Fibroblast of lung (primary cell): Measurements from ENCODE around the gene SLC18A3. TPM values are rescaled to one million over a fixed set of nuclear protein-coding genes. Genes with fewer than 3 reads are reported as not detected.

Experiments
- DNase-seq, 2 donors: peaks; one replicate each; pipeline versions ENCODE4 v3.0.0 to v3.0.0-alpha.2; 2010; ENCODE audit warnings: low read depth in 2 of 2
- H2AFZ ChIP-seq: 2 replicates; pipeline ENCODE4 v1.5.1; 2012; ENCODE audit warnings: low read length, control low read depth, inconsistent platforms
- H3K27ac ChIP-seq: 2 replicates; pipeline ENCODE4 v1.5.1; 2011; ENCODE audit warnings: low read length, control low read depth; ENCODE audit not compliant: insufficient read depth
- H3K27me3 ChIP-seq: 2 replicates; pipeline ENCODE4 v1.5.1; 2011; ENCODE audit warnings: mild to moderate bottlenecking, low read length; ENCODE audit not compliant: control insufficient read depth, insufficient read depth
- H3K36me3 ChIP-seq: 2 replicates; pipeline ENCODE4 v1.5.1; 2011; ENCODE audit warnings: low read length; ENCODE audit not compliant: control insufficient read depth, insufficient read depth
- H3K4me1 ChIP-seq: 2 replicates; pipeline ENCODE4 v1.5.1; 2011; ENCODE audit warnings: low read length; ENCODE audit not compliant: control insufficient read depth, insufficient read depth; ENCODE audit errors: extremely low read depth
- H3K4me2 ChIP-seq: 2 replicates; pipeline ENCODE4 v1.5.1; 2011; ENCODE audit warnings: low read length, control low read depth; ENCODE audit not compliant: insufficient read depth; ENCODE audit errors: extremely low read depth
- H3K4me3 ChIP-seq, 4 experiments: fragments of 200-600 bp in 1 of 4; sonication (generic) in 1 of 4; replicated peaks in 1 of 4; 2 replicates each; pipeline ENCODE4 v1.5.1; 2011 to 2016; ENCODE audit warnings: low read length in 4 of 4, low read depth in 3 of 4, mild to moderate bottlenecking in 3 of 4, control low read depth in 2 of 4, inconsistent platforms in 1 of 4, mixed read lengths in 1 of 4; ENCODE audit not compliant: insufficient read depth in 1 of 4; ENCODE audit errors: control extremely low read depth in 1 of 4
- H3K79me2 ChIP-seq: 2 replicates; pipeline ENCODE4 v1.5.1; 2012; ENCODE audit warnings: mild to moderate bottlenecking, low read length, inconsistent platforms; ENCODE audit not compliant: control insufficient read depth, insufficient read depth
- H3K9ac ChIP-seq: 2 replicates; pipeline ENCODE4 v1.5.1; 2011; ENCODE audit warnings: mild to moderate bottlenecking, low read length, control low read depth; ENCODE audit not compliant: insufficient read depth
- H3K9me3 ChIP-seq: 2 replicates; pipeline ENCODE4 v1.5.1; 2012; ENCODE audit warnings: low read depth, low read length; ENCODE audit not compliant: control insufficient read depth, insufficient read depth
- H4K20me1 ChIP-seq: 2 replicates; pipeline ENCODE4 v1.5.1; 2011; ENCODE audit warnings: low read length; ENCODE audit not compliant: control insufficient read depth, insufficient read depth; ENCODE audit errors: extremely low read depth
- EZH2 ChIP-seq: IDR thresholded peaks from 2 replicates; pipeline ENCODE4 v1.5.1; 2012; ENCODE audit warnings: low read length, control low read depth, mild to moderate bottlenecking; ENCODE audit errors: missing control alignments
- polyA plus RNA-seq, 2 donors: library from polyadenylated mRNA; depleted of rRNA in 1 of 2; stranded (reverse) in 1 of 2; unstranded in 1 of 2; fragments of >200 nt; gene quantifications; 2 replicates each; pipeline ENCODE4 v1.2.1, GENCODE V29; 2011 to 2012; ENCODE audit warnings: missing spikeins in 1 of 2
- total RNA-seq: library from RNA; depleted of rRNA; stranded (reverse); fragments of >200 nt; gene quantifications from 2 replicates; pipeline ENCODE4 v1.2.1, GENCODE V29; 2014
- TF ChIP-seq, protein P1 (sequence below), 2 donors: IDR thresholded peaks in 1 of 2; conservative IDR thresholded peaks in 1 of 2; 1 replicate in 1 of 2; 2 replicates in 1 of 2; pipeline ENCODE4 v1.5.1; 2011 to 2012; ENCODE audit warnings: low read length in 2 of 2, control low read depth in 1 of 2, inconsistent platforms in 1 of 2, low read depth in 1 of 2, mild to moderate bottlenecking in 1 of 2

SLC18A3 gene
- total and polyA plus RNA-seq, 2 donors (not counting 1 experiment from before 2014, with no cell fraction given), result not detected

DNA sequence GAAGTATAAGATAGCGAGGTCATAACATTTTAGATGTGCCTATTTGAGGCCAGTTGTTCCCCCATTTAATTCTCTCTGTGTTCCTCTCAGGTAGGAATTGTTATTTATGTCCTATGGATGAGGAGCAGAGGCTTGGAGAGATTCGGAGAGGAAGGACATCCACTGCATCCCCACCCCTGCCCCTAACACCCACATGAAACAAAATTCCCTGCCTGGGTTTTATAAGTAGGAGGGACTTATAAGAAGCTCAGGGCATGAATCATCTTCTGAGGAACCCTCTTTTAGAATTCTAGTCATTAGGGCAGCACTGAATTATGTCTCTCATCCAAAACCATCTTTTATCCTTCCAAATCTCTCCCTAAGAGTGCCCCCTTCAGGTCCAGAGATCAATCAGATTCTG is 8.7 kb downstream of the SLC18A3 start:
- TF ChIP-seq, protein P1, sequence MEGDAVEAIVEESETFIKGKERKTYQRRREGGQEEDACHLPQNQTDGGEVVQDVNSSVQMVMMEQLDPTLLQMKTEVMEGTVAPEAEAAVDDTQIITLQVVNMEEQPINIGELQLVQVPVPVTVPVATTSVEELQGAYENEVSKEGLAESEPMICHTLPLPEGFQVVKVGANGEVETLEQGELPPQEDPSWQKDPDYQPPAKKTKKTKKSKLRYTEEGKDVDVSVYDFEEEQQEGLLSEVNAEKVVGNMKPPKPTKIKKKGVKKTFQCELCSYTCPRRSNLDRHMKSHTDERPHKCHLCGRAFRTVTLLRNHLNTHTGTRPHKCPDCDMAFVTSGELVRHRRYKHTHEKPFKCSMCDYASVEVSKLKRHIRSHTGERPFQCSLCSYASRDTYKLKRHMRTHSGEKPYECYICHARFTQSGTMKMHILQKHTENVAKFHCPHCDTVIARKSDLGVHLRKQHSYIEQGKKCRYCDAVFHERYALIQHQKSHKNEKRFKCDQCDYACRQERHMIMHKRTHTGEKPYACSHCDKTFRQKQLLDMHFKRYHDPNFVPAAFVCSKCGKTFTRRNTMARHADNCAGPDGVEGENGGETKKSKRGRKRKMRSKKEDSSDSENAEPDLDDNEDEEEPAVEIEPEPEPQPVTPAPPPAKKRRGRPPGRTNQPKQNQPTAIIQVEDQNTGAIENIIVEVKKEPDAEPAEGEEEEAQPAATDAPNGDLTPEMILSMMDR (conservative IDR thresholded peaks at IDR 0.05 in 1 of 2, IDR thresholded peaks at IDR 0.05 in 1 of 2; ENCODE audit: low read depth in 1 of 2, low read length in 2 of 2), result no peak
- no peak for TF ChIP-seq EZH2
- Histone ChIP-seq H3K36me3 (no peaks in the 10 kb centered on the region), H4K20me1 (no peaks in the 10 kb centered on the region), H3K4me1 (no peaks in the 10 kb centered on the region), H3K9me3 (no peaks in the 10 kb centered on the region), H3K27me3 (peaks cover 19% of the 10 kb centered on the region), H3K4me2 (no peak overlapping the region), H3K27ac (no peak overlapping the region), H3K79me2 (no peaks in the 10 kb centered on the region), H2AFZ (no peak overlapping the region), H3K9ac (no peak overlapping the region), H3K4me3 (no peak overlapping the region)
- DNase-seq, result no peak

DNA sequence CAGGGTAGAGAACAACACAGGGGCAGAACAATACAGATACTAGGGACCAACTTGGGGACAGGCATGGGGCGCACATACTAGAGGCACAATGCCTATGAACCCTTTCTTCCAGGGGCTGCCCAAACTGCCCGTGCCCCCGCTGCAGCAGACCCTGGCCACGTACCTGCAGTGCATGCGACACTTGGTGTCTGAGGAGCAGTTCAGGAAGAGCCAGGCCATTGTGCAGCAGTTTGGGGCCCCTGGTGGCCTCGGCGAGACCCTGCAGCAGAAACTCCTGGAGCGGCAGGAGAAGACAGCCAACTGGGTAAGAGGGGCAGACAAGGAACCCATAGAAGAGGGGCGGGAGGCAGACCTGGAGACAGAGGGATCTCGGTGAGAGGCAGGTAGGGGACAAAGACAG is 9.5 kb downstream of the SLC18A3 start:
- Histone ChIP-seq H3K27ac (no peak overlapping the region), H4K20me1 (no peaks in the 10 kb centered on the region), H3K4me1 (no peaks in the 10 kb centered on the region), H3K36me3 (no peaks in the 10 kb centered on the region), H3K9me3 (no peaks in the 10 kb centered on the region), H3K27me3 (peaks cover 16% of the 10 kb centered on the region), H2AFZ (no peak overlapping the region), H3K9ac (no peak overlapping the region), H3K4me2 (no peak overlapping the region), H3K4me3 (no peak overlapping the region), H3K79me2 (no peaks in the 10 kb centered on the region)
- TF ChIP-seq, protein P1 (conservative IDR thresholded peaks at IDR 0.05 in 1 of 2, IDR thresholded peaks at IDR 0.05 in 1 of 2; ENCODE audit: low read depth in 1 of 2, low read length in 2 of 2), result no peak
- TF ChIP-seq EZH2, result no peak
- DNase-seq, result no peak

DNA sequence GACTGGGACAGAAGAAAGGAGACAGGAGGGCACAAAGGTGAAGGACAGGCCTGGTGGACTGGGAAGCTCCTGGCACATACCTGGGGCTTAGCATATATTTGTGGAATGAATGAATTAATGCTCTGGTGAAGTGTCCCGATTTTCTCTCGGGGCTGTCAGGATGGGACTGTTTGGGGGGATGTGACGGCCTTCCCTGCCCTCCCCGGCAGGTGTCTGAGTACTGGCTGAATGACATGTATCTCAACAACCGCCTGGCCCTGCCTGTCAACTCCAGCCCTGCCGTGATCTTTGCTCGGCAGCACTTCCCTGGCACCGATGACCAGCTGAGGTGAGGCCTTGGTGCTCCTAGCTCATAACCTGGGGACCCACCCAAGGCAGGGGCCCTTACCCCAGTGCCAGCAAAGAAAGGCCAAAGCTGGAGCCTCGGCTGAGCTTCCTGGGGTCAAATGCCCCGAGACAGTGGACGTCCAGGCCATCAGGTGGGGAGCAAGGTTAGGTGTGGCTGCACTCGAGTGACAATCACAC is 10.2 kb downstream of the SLC18A3 start:
- no peaks in the 10 kb centered on the region for H3K79me2 ChIP-seq
- H3K9me3 ChIP-seq, result no peaks in the 10 kb centered on the region
- H4K20me1 ChIP-seq, result no peaks in the 10 kb centered on the region
- no peak overlapping the region for H3K9ac ChIP-seq
- H3K4me3 ChIP-seq, result no peak overlapping the region
- H3K4me2 ChIP-seq, result no peak overlapping the region
- H2AFZ ChIP-seq, result no peak overlapping the region
- peaks cover 11% of the 10 kb centered on the region for H3K27me3 ChIP-seq
- no peak overlapping the region for H3K27ac ChIP-seq
- TF ChIP-seq, protein P1 (conservative IDR thresholded peaks at IDR 0.05 in 1 of 2, IDR thresholded peaks at IDR 0.05 in 1 of 2; ENCODE audit: low read depth in 1 of 2, low read length in 2 of 2), result no peak
- no peak for DNase-seq
- H3K4me1 ChIP-seq, result no peaks in the 10 kb centered on the region
- no peaks in the 10 kb centered on the region for H3K36me3 ChIP-seq
